CD1c-positive myeloid dendritic cell (primary cell): ENCODE results near the gene HTRA1.

Source experiments
- DNase-seq: peaks from one replicate; pipeline ENCODE4 v3.0.0-alpha.2; 2016; ENCODE audit errors: extremely low spot score

Gene HTRA1

GRCh38 chr10:122461367-122461728 is at the start of gene HTRA1:
HTRA1 (plus strand) TSS chr10:122461553; CDS start chr10:122461653, 100 bp downstream.
- no peak for DNase-seq

GRCh38 chr10:122413327-122413726 is 48.0 kb upstream of the HTRA1 start:
- DNase-seq: no peak

- DNase-seq: no peak
These were observed 43.7 kb upstream of the HTRA1 start for GRCh38 chr10:122417667-122418066.

- DNase-seq: no peak
These were observed 42.3 kb upstream of the HTRA1 start for GRCh38 chr10:122419016-122419415.

- no peak for DNase-seq
These were observed 41.3 kb upstream of the HTRA1 start for GRCh38 chr10:122419876-122420623.

- no peak for DNase-seq
These were observed 40.7 kb upstream of the HTRA1 start for GRCh38 chr10:122420624-122421007.

GRCh38 chr10:122421054-122421625 is 40.2 kb upstream of the HTRA1 start:
- DNase-seq: peak; percentile 11

GRCh38 chr10:122421742-122422141 is 39.6 kb upstream of the HTRA1 start:
- peak; percentile 51 for DNase-seq

GRCh38 chr10:122422266-122422989 is 38.9 kb upstream of the HTRA1 start:
- no peak for DNase-seq

- DNase-seq: no peak
These were observed 37.3 kb upstream of the HTRA1 start for GRCh38 chr10:122424059-122424458.

- DNase-seq: no peak
These were observed 34.5 kb upstream of the HTRA1 start for GRCh38 chr10:122426829-122427228.

- DNase-seq: no peak
These were observed 34.1 kb upstream of the HTRA1 start for GRCh38 chr10:122427280-122427679.

GRCh38 chr10:122435212-122435827 is 26.0 kb upstream of the HTRA1 start:
- DNase-seq: peak; percentile 74

GRCh38 chr10:122441961-122442360 is 19.4 kb upstream of the HTRA1 start:
- DNase-seq: no peak

- no peak for DNase-seq
These were observed 15.9 kb upstream of the HTRA1 start for GRCh38 chr10:122445469-122445868.

- no peak for DNase-seq
These were observed 15.4 kb upstream of the HTRA1 start for GRCh38 chr10:122445904-122446303.

- DNase-seq: no peak
These were observed 14.5 kb upstream of the HTRA1 start for GRCh38 chr10:122446668-122447423.

GRCh38 chr10:122448600-122448999 is 12.8 kb upstream of the HTRA1 start:
- no peak for DNase-seq

GRCh38 chr10:122449153-122449552 is 12.2 kb upstream of the HTRA1 start:
- DNase-seq: no peak

GRCh38 chr10:122450353-122450990 is 10.9 kb upstream of the HTRA1 start:
- no peak for DNase-seq

- no peak for DNase-seq
These were observed 7.3 kb upstream of the HTRA1 start for GRCh38 chr10:122454071-122454470.
